Astrocyte of the cerebellum (primary cell): ENCODE measurements around the gene PFKFB3.

Experiments
- DNase-seq: peaks from one replicate; pipeline ENCODE4 v3.0.0-alpha.2; 2011; ENCODE audit warnings: low read depth
- H3K4me3 ChIP-seq: 2 replicates; pipeline ENCODE4 v1.5.1; 2011; ENCODE audit warnings: mild to moderate bottlenecking, low read depth, low read length, moderate library complexity
- in situ Hi-C: cut with HindIII; loops from 2 replicates; pipeline ENCODE4 v1.10.0; 2017; ENCODE audit warnings: low sequenced_read_pairs
- TF ChIP-seq, protein P1 (sequence below): IDR thresholded peaks from 2 replicates; pipeline ENCODE4 v1.5.1; 2012; ENCODE audit warnings: low read length, low read depth, moderate library complexity, mild to moderate bottlenecking; ENCODE audit errors: missing control alignments

The PFKFB3 gene

DNA sequence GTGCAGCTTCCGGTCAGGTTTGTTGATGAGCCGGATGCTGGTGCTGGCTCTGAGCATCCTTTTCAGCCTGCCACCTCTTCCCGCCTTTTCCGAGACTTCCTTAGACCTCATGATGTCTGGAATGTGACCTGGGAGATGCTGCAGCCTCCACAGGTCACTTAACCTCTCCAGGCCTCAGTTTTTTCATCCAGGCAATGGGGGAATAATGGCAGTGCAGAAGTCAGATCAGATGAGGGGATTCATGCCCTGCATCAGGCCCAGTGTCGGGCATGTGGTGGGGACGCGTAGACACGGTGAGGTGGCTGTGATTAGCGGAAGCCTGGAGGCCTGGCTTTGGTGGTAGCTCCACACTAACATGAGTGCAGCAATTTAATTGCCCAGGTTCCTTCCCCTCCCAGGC lies 24.6 kb downstream of the PFKFB3 start:
- no peak for DNase-seq
- in situ Hi-C loops, result no loop called here
- H3K4me3 ChIP-seq, result no peak overlapping the region
- TF ChIP-seq, protein P1, sequence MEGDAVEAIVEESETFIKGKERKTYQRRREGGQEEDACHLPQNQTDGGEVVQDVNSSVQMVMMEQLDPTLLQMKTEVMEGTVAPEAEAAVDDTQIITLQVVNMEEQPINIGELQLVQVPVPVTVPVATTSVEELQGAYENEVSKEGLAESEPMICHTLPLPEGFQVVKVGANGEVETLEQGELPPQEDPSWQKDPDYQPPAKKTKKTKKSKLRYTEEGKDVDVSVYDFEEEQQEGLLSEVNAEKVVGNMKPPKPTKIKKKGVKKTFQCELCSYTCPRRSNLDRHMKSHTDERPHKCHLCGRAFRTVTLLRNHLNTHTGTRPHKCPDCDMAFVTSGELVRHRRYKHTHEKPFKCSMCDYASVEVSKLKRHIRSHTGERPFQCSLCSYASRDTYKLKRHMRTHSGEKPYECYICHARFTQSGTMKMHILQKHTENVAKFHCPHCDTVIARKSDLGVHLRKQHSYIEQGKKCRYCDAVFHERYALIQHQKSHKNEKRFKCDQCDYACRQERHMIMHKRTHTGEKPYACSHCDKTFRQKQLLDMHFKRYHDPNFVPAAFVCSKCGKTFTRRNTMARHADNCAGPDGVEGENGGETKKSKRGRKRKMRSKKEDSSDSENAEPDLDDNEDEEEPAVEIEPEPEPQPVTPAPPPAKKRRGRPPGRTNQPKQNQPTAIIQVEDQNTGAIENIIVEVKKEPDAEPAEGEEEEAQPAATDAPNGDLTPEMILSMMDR, result no peak

DNA sequence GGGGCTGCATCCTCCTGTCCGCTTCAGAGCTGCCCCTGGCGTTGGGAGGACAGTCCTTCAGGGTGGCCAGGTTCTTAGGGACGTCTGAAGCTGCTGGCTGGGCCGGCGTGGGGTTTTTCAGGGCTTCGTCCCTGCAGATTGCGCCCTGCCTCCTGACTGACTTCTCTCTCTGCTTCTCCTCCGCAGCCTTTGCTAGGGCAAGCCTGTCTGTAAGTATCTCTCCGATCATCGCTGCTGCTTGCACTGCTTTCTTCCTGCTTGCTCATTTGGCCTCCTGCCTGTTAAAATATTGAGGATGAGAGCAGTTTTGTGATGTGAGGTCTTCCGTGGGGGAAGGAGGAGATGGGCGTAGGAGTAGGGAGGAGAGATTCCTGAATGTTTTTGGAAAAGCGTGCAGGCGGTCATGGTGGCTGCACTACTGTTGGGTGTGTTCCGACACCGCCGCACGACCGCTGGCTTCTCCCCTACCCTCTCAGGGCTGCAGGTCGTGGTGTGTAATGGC lies 25.3 kb downstream of the PFKFB3 start:
- H3K4me3 ChIP-seq, result no peak overlapping the region
- DNase-seq, result peak; percentile 53
- TF ChIP-seq, protein P1, result no peak
- in situ Hi-C loops, result no loop called here

DNA sequence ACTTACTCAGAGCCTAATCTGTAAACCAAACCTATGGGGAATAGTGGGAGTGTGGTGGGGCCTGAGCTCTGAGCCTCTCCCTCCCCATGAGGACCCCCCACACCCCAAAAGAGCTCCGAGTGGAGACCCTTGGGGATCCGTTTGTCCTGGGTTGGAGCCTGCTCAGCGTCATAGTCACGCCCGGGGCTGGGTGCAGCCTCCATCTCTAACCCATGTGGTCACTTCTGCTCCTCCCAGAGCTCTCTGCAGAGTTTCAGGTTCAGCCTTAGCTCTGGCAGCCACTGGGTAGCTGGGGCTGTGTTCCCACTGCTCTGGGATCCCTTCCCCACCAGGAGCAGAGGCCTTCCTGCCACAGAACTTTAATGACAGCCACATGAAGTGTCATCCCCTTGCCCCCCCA lies 25.9 kb downstream of the PFKFB3 start:
- TF ChIP-seq, protein P1, result no peak
- no peak for DNase-seq
- no peak overlapping the region for H3K4me3 ChIP-seq
- in situ Hi-C loops, result no loop called here

DNA sequence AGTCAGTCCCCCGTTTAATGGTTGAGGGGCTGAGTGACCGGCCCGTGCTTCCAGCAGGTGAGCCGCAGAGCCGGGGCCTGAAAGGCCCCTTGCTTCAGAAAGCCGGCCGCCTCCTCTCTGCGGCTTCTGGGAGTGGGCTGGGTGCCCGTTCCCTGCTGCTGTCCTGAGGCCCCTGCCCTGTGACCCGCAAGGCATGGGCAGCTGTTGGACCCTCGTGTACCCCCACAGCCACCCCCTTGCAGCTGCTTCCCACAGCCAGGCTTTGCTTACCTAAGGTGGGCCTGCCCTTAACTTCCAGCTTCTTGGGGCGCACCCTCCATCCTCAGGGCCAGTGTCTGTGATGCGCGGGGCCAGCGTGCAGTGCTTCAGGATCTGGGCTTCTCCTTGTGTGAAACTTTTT lies 26.6 kb downstream of the PFKFB3 start:
- H3K4me3 ChIP-seq, result no peak overlapping the region
- in situ Hi-C loops, result no loop called here
- DNase-seq, result no peak

DNA sequence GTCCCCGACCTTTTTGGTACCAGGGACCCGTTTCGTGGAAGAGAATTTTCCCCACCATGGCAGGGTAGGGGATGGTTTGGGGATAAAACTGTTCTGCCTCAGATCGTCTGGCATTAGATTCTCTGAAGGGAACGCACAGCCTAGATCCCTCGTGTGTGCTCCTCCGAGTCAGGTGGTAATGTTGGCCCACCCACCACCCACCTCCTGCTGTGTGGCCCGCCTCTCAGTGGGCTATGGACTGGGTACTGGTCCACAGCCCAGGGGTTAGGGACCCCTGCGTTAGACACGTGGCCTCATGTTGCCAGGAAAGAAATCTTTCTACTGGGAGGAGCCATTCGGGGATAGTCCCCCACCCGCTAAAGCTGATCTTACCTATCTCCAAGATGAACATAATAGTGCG lies 27.0 kb downstream of the PFKFB3 start:
- DNase-seq, result no peak
- no peak overlapping the region for H3K4me3 ChIP-seq
- TF ChIP-seq, protein P1, result no peak
- in situ Hi-C loops, result no loop called here

More for the DNA sequence above, 26.6 kb downstream of the PFKFB3 start:
- TF ChIP-seq, protein P1, result no peak

DNA sequence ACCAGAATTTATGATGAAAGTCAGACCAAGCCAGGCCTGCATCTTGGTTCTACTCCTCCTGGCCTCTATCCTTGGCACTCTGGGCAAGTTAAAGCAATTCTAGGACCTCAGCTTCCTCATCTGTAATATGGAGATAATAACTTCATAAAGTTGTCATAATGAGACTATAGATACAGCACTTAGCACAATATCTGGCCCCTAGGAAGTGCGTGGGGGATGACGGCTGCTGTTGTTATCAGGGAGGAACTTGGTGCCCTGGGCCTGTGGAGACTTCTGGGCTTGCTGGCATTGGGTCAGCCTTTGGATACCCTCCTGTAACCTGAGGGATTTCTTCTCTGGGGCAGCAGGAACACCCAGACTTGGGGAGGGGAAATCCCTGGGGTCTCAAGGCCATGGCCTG lies 27.6 kb downstream of the PFKFB3 start:
- no peak overlapping the region for H3K4me3 ChIP-seq
- no peak for DNase-seq
- in situ Hi-C loops, result no loop called here
- TF ChIP-seq, protein P1, result no peak

DNA sequence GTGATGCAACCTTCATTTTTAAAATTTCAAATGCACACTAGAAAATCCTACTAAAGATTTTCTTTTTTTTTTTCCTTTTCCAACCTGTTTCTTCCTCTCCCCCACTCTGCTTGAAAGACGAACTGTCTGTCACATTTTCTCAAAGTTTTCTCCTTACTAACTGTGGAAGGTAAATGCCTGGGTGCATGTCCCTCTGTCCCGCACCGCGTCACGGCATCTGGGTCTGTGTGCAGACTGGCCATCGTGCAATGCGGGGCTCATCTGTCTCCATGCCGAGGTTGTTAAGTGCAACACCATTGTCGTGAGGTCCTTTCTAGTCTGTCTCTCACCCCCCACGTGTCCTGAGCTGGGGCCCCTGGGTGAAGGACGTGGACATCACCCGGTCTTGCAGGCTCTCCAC lies 28.4 kb downstream of the PFKFB3 start:
- TF ChIP-seq, protein P1, result no peak
- in situ Hi-C loops, result no loop called here
- no peak overlapping the region for H3K4me3 ChIP-seq
- no peak for DNase-seq
